GM19372 (cell line): ENCODE results near the gene TPSB2.
"Not testable (repeated sequence)": the region's sequence is repeated elsewhere in the genome, so short reads cannot be mapped to it uniquely, and the experiment has no call there.

Experiments used
- ATAC-seq: cut with Tn5 transposase; IDR thresholded peaks from one replicate; pipeline ENCODE4 v1.9.1; 2021; ENCODE audit warnings: mild to moderate bottlenecking, low read depth, moderate library complexity; ENCODE audit not compliant: unreplicated experiment

Gene TPSB2

GRCh38 chr16:1262210-1262845, 32.3 kb upstream of the TPSB2 start:
- no peak for ATAC-seq

GRCh38 chr16:1261131-1261892, 31.3 kb upstream of the TPSB2 start:
- no peak for ATAC-seq

- ATAC-seq: no peak
These were observed 30.2 kb upstream of the TPSB2 start for GRCh38 chr16:1260101-1260680.

GRCh38 chr16:1259760-1260068, 29.7 kb upstream of the TPSB2 start:
- no peak for ATAC-seq

- ATAC-seq: no peak
These were observed 29.1 kb upstream of the TPSB2 start for GRCh38 chr16:1258906-1259759.

GRCh38 chr16:1258225-1258600, 28.2 kb upstream of the TPSB2 start:
- no peak for ATAC-seq

GRCh38 chr16:1257561-1258224, 27.7 kb upstream of the TPSB2 start:
- no peak for ATAC-seq

GRCh38 chr16:1256874-1257322, 26.9 kb upstream of the TPSB2 start:
- no peak for ATAC-seq

- ATAC-seq: not testable (repeated sequence)
These were observed 26.4 kb upstream of the TPSB2 start for GRCh38 chr16:1256296-1256873.

GRCh38 chr16:1255276-1256122, 25.5 kb upstream of the TPSB2 start, which contains the start of gene TPSD1:
Gene TPSD1, plus strand, starts transcription at chr16:1256069. Its CDS starts 212 bp downstream, at chr16:1256281.
- not testable (repeated sequence) for ATAC-seq

- not testable (repeated sequence) for ATAC-seq
These were observed 24.8 kb upstream of the TPSB2 start for GRCh38 chr16:1254821-1255220.

GRCh38 chr16:1253701-1254364, 23.8 kb upstream of the TPSB2 start:
- ATAC-seq: not testable (repeated sequence)

GRCh38 chr16:1249031-1249755, 19.2 kb upstream of the TPSB2 start:
- ATAC-seq: not testable (repeated sequence)

GRCh38 chr16:1247903-1248537, 18.0 kb upstream of the TPSB2 start:
- not testable (repeated sequence) for ATAC-seq

- ATAC-seq: no peak
These were observed 15.6 kb upstream of the TPSB2 start for GRCh38 chr16:1245452-1246020.

- ATAC-seq: no peak
These were observed 14.9 kb upstream of the TPSB2 start for GRCh38 chr16:1244881-1245280.
